CD14-positive monocyte (primary cell): ENCODE measurements around the gene PLCG1. TPM values are rescaled to one million over a fixed set of nuclear protein-coding genes. Genes with fewer than 3 reads are reported as not detected.

Source experiments
- DNase-seq, 3 donors: peaks; one replicate each; pipeline ENCODE4 v3.0.0-alpha.2; 2011 to 2022
- H2AFZ ChIP-seq: 2 replicates; pipeline ENCODE4 v1.6.0; 2012; ENCODE audit warnings: mild to moderate bottlenecking, low read depth, low read length, inconsistent platforms; ENCODE audit not compliant: insufficient read depth, poor library complexity, severe bottlenecking
- H3K27ac ChIP-seq, 2 donors: 1 replicate in 1 of 2; 2 replicates in 1 of 2; pipeline ENCODE4 v1.5.1; 2012 to 2013; ENCODE audit warnings: low read length in 2 of 2, control low read depth in 1 of 2, inconsistent platforms in 1 of 2, low read depth in 1 of 2, mild to moderate bottlenecking in 1 of 2
- H3K27me3 ChIP-seq, 2 donors: one replicate each; pipeline versions ENCODE4 v1.6.0 to v1.6.1; 2011 to 2013; ENCODE audit warnings: low read length in 2 of 2; ENCODE audit not compliant: control insufficient read depth in 2 of 2, insufficient read depth in 2 of 2
- H3K36me3 ChIP-seq, 2 donors: replicated peaks in 1 of 2; 1 replicate in 1 of 2; 2 replicates in 1 of 2; pipeline versions ENCODE4 v1.5.1 to v1.6.1; 2012 to 2013; ENCODE audit warnings: low read length in 2 of 2, control low read depth in 1 of 2, inconsistent platforms in 1 of 2, mild to moderate bottlenecking in 1 of 2; ENCODE audit not compliant: insufficient read depth in 2 of 2, control insufficient read depth in 1 of 2
- H3K4me1 ChIP-seq, 2 donors: 1 replicate in 1 of 2; 2 replicates in 1 of 2; pipeline versions ENCODE4 v1.5.1 to v1.6.1; 2012 to 2013; ENCODE audit warnings: low read length in 2 of 2, control low read depth in 1 of 2, inconsistent platforms in 1 of 2, mild to moderate bottlenecking in 1 of 2, moderate library complexity in 1 of 2; ENCODE audit not compliant: insufficient read depth in 2 of 2, control insufficient read depth in 1 of 2
- H3K4me2 ChIP-seq: replicated peaks from 2 replicates; pipeline ENCODE3; 2012; ENCODE audit warnings: low read length, moderate library complexity, mild to moderate bottlenecking; ENCODE audit not compliant: poor library complexity, severe bottlenecking; ENCODE audit errors: extremely low read depth
- H3K4me3 ChIP-seq, 3 experiments: fragments of 200-600 bp in 1 of 3; sonication (generic) in 1 of 3; replicated peaks in 1 of 3; 1 replicate in 2 of 3; 2 replicates in 1 of 3; pipeline ENCODE4 v1.5.1; 2011 to 2013; ENCODE audit warnings: low read length in 3 of 3, mild to moderate bottlenecking in 3 of 3, control low read depth in 2 of 3, low read depth in 2 of 3, inconsistent platforms in 1 of 3, moderate library complexity in 1 of 3
- H3K79me2 ChIP-seq: 2 replicates; pipeline ENCODE4 v1.6.0; 2012; ENCODE audit warnings: mild to moderate bottlenecking, control low read depth, inconsistent platforms, low read length, moderate library complexity; ENCODE audit not compliant: insufficient read depth
- H3K9ac ChIP-seq: 2 replicates; pipeline ENCODE4 v1.6.0; 2017; ENCODE audit warnings: low read length, mild to moderate bottlenecking; ENCODE audit not compliant: insufficient read depth, poor library complexity, severe bottlenecking
- H3K9me3 ChIP-seq, 2 donors: replicated peaks in 1 of 2; 1 replicate in 1 of 2; 2 replicates in 1 of 2; pipeline versions ENCODE4 v1.5.1 to v1.6.1; 2012 to 2013; ENCODE audit warnings: low read length in 2 of 2, control low read depth in 1 of 2; ENCODE audit not compliant: control insufficient read depth in 1 of 2, insufficient read depth in 1 of 2
- H4K20me1 ChIP-seq: 2 replicates; pipeline ENCODE4 v1.6.0; 2012; ENCODE audit warnings: mild to moderate bottlenecking, low read length, control low read depth, moderate library complexity; ENCODE audit not compliant: insufficient read depth
- H3K27ac Mint-ChIP-seq, 7 donors: one replicate each; pipeline ENCODE4 v1.8.0; 2020; ENCODE audit warnings: mild to moderate bottlenecking in 7 of 7, mixed read lengths in 7 of 7, moderate library complexity in 6 of 7, inconsistent platforms in 2 of 7
- H3K27me3 Mint-ChIP-seq, 3 donors: one replicate each; pipeline ENCODE4 v1.8.0; 2021 to 2022; ENCODE audit warnings: low read depth in 3 of 3, mild to moderate bottlenecking in 3 of 3, mixed read lengths in 3 of 3, moderate library complexity in 3 of 3, inconsistent platforms in 1 of 3
- H3K36me3 Mint-ChIP-seq, 2 donors: one replicate each; pipeline ENCODE4 v1.8.0; 2020; ENCODE audit warnings: mixed read lengths in 2 of 2, inconsistent platforms in 1 of 2, mild to moderate bottlenecking in 1 of 2
- H3K4me1 Mint-ChIP-seq: one replicate; pipeline ENCODE4 v1.8.0; 2020; ENCODE audit warnings: mild to moderate bottlenecking, mixed read lengths
- H3K4me3 Mint-ChIP-seq, 2 donors: one replicate each; pipeline ENCODE4 v1.8.0; 2020; ENCODE audit warnings: mild to moderate bottlenecking in 2 of 2, mixed read lengths in 2 of 2, moderate library complexity in 1 of 2
- H3K9me3 Mint-ChIP-seq, 7 donors: one replicate each; pipeline ENCODE4 v1.8.0; 2020 to 2022; ENCODE audit warnings: mixed read lengths in 7 of 7, mild to moderate bottlenecking in 6 of 7, moderate library complexity in 6 of 7, inconsistent platforms in 2 of 7
- CTCF ChIP-seq: fragments of 200-600 bp; IDR thresholded peaks from one replicate; pipeline ENCODE4 v1.8.0; 2022; ENCODE audit warnings: antibody characterized with exemption, mild to moderate bottlenecking
- WGBS: methylation state at CpG from one replicate; pipeline ENCODE4 v1.1.5; 2013; ENCODE audit warnings: missing lambda C conversion rate; ENCODE audit not compliant: insufficient coverage; 5-methylcytosine and 5-hydroxymethylcytosine counted together
- intact Hi-C, 2 donors: fragments of 100-400 bp; cut with micrococcal nuclease; formaldehyde crosslinking; loops; one replicate each; pipeline versions ENCODE4 v1.15.0 to v1.15.1; 2023
- polyA plus RNA-seq, 3 donors: library from polyadenylated mRNA; depleted of rRNA in 1 of 3; unstranded in 2 of 3; stranded (reverse) in 1 of 3; fragments of 300-500 nt in 2 of 3; fragments of >200 nt in 1 of 3; fragmentation: Illumina TruSeq in 2 of 3; gene quantifications; 1 replicate in 2 of 3; 2 replicates in 1 of 3; pipeline ENCODE4 v1.2.3, GENCODE V29; 2012 to 2021

The PLCG1 gene
- polyA plus RNA-seq, 3 donors, result 0.33 to 3.8 (median 1.0) TPM

DNA sequence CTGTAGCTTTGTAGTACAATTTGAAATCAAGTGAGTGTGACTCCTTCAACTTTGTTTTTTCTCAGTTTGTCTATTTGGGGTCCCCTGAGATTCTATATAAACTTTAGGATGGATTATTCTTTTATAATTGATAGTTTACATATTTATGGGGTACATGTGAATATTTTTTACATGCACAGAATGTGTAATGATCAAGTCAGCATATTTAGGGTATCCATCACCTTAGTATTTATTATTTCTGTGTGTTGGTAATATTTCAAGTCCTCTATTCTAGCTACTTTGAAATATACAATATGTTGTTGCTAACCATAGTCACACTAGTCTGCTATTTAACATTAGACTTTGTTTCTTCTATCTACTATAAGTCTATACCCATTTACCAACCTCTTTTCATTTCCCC is 50.3 kb downstream of the PLCG1 start:
- Histone ChIP-seq H3K9ac (no peak overlapping the region), H3K4me1 (no peaks in the 10 kb centered on the region), H3K36me3 (peaks cover 0 to 7% of the 10 kb centered on the region in 2 donors), H3K79me2 (no peaks in the 10 kb centered on the region), H4K20me1 (no peaks in the 10 kb centered on the region), H3K9me3 (peaks cover 6 to 16% of the 10 kb centered on the region in 2 donors), H3K4me3 (no peak overlapping the region), H3K27ac (no peak overlapping the region), H2AFZ (no peak overlapping the region), H3K4me2 (no peak overlapping the region), H3K27me3 (no peaks in the 10 kb centered on the region)
- Mint-ChIP-seq H3K4me1 (no peaks in the 10 kb centered on the region), H3K4me3 (no peak overlapping the region), H3K27ac (no peak overlapping the region), H3K36me3 (peaks cover 15 to 16% of the 10 kb centered on the region in 2 donors), H3K9me3 (peaks cover 18 to 31% (median 24%) of the 10 kb centered on the region in 7 donors), H3K27me3 (peaks cover 1 to 2% (median 2%) of the 10 kb centered on the region in 3 donors)
- intact Hi-C loops, result no loop called here
- TF ChIP-seq CTCF, result no peak
- no peak for DNase-seq

DNA sequence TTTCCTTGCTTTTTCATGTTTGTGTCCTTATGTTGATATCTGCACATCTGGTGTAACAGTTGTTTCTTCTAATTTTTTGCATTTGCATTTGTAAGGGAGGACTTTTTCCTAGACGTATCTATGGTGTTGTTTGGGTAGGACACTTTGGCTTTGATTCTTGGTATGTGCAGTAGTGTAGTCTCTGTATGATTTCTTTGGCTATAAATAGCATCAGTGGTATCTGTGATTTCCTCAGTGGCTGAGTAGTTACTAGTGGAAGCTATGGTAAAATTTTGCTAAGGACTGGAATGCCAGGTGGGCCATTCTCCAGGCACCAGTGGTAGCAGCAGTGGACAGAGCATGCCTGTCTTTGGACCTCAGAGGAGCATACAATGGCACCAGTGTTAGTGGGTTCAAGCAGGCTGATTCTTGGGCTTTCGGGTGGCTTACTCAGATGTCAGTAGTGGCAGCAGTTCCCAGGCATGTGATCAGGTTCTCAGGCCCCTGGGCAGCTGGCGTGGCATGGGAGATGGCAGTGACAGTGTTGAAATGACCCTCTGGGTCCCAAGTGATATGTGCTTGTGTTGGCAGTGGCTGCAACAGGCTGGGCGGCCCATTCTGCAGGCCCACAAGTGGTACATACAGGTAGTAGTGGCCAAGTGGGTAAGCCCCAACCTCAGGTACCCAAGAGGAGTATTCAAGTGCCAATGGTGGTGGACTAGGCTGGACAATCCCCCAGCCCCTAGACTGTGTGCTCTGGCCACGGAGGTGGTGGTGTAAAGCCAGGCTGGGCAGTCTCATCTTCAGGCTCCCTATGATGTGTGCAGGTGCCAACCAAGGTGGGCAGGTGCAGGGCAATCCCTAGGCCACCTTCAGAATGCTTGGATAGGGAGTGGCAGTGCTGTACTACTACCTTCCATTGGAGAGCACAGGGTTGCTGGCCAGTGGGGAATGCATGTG is 54.5 kb downstream of the PLCG1 start:
- Histone ChIP-seq H3K36me3 (no peaks in the 10 kb centered on the region), H3K4me1 (no peaks in the 10 kb centered on the region), H3K27ac (no peak overlapping the region), H4K20me1 (no peaks in the 10 kb centered on the region), H2AFZ (no peak overlapping the region), H3K27me3 (no peaks in the 10 kb centered on the region), H3K79me2 (no peaks in the 10 kb centered on the region), H3K9me3 (peaks cover 6 to 18% of the 10 kb centered on the region in 2 donors), H3K4me2 (no peak overlapping the region), H3K9ac (no peak overlapping the region), H3K4me3 (no peak overlapping the region)
- WGBS, result 95% methylated on average over 5 of the region's 5 CpGs
- TF ChIP-seq CTCF, result no peak
- no peaks in the 10 kb centered on the region for H3K4me1 Mint-ChIP-seq
- no peak overlapping the region for H3K27ac Mint-ChIP-seq
- H3K27me3 Mint-ChIP-seq, result peaks cover under 1 to 7% (median 1%) of the 10 kb centered on the region in 3 donors
- no peak overlapping the region for H3K4me3 Mint-ChIP-seq
- peaks cover 25 to 40% (median 34%) of the 10 kb centered on the region in 7 donors for H3K9me3 Mint-ChIP-seq
- intact Hi-C loops, result no loop called here
- DNase-seq, result no peak
- peaks cover 0 to 7% of the 10 kb centered on the region in 2 donors for H3K36me3 Mint-ChIP-seq
